ENCODE data around the gene SLC47A2. TPM values are rescaled to one million over a fixed set of nuclear protein-coding genes. Genes with fewer than 3 reads are reported as not detected.

Gene SLC47A2
- total RNA-seq, 3 donors from 2014 or later, result 0.28 to 0.65 (median 0.38) TPM

GRCh38 chr17:19644493-19645210 lies 71.7 kb downstream of the SLC47A2 start:
- DNase-seq (no peak), ATAC-seq (no peak)
- Histone ChIP-seq H3K4me3 (no peak overlapping the region), H3K4me1 (ENCODE audit: low read depth) (peaks cover 13% of the 10 kb centered on the region), H3K9me3 (no peaks in the 10 kb centered on the region), H3K36me3 (ENCODE audit: low read depth) (no peaks in the 10 kb centered on the region)
- intact Hi-C loops (cut with DNase I, micrococcal nuclease), result loop anchor here in 1 of 2 donors (5.0 kb wide), 1 partner anchor 132 kb away; no protein-coding TSS in a partner anchor
- TF ChIP-seq, protein P1, sequence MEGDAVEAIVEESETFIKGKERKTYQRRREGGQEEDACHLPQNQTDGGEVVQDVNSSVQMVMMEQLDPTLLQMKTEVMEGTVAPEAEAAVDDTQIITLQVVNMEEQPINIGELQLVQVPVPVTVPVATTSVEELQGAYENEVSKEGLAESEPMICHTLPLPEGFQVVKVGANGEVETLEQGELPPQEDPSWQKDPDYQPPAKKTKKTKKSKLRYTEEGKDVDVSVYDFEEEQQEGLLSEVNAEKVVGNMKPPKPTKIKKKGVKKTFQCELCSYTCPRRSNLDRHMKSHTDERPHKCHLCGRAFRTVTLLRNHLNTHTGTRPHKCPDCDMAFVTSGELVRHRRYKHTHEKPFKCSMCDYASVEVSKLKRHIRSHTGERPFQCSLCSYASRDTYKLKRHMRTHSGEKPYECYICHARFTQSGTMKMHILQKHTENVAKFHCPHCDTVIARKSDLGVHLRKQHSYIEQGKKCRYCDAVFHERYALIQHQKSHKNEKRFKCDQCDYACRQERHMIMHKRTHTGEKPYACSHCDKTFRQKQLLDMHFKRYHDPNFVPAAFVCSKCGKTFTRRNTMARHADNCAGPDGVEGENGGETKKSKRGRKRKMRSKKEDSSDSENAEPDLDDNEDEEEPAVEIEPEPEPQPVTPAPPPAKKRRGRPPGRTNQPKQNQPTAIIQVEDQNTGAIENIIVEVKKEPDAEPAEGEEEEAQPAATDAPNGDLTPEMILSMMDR (IDR thresholded peaks at IDR 0.05), result no peak

GRCh38 chr17:19642373-19642893 lies 74.0 kb downstream of the SLC47A2 start:
- DNase-seq, result no peak
- no peaks in the 10 kb centered on the region for H3K9me3 ChIP-seq
- TF ChIP-seq, protein P1 (IDR thresholded peaks at IDR 0.05), result no peak
- ATAC-seq, result no peak
- intact Hi-C loops (cut with DNase I, micrococcal nuclease), result no loop called here
- peaks cover 6% of the 10 kb centered on the region for H3K4me1 ChIP-seq (ENCODE audit: low read depth)
- no peaks in the 10 kb centered on the region for H3K36me3 ChIP-seq (ENCODE audit: low read depth)
- no peak overlapping the region for H3K4me3 ChIP-seq

DNA sequence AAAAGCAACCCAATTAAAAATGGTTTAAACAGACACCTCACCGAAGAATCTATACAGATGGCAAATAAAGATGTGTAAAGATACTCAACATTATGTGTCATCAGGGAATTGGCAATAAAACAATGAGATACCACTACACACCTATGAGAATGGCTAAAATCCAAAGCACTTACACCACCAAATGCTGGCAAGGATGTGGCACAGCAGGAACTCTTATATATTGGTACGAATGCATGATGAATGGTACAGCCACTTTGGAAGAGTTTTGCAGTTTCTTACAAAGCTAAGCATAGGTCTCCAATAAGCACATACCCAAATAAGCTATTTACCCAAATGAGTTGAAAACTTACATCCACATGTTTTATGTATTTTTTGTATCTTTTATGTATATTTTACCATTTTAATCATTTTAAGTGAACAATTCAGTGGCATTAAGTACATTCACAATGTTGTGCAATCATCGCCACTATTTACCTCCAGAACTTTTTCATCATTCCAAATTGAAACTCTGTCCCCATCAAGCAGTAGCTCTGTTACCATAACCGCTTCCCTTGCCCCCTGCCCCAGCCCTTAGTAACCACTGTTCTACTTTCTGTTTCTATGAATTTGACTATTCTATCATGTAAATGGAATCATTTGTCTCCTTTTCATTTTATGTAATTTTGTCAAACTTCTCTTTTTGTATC lies 74.6 kb downstream of the SLC47A2 start:
- ATAC-seq, result no peak
- DNase-seq, result no peak
- Histone ChIP-seq H3K36me3 (ENCODE audit: low read depth) (no peaks in the 10 kb centered on the region), H3K9me3 (no peaks in the 10 kb centered on the region), H3K4me3 (no peak overlapping the region), H3K4me1 (ENCODE audit: low read depth) (peaks cover under 1% of the 10 kb centered on the region)
- TF ChIP-seq, protein P1 (IDR thresholded peaks at IDR 0.05), result no peak
- intact Hi-C loops (cut with DNase I, micrococcal nuclease), result no loop called here

- DNase-seq (no peak), ATAC-seq (no peak)
- TF ChIP-seq, protein P1 (IDR thresholded peaks at IDR 0.05), result no peak
- intact Hi-C loops (cut with DNase I, micrococcal nuclease), result no loop called here
- Histone ChIP-seq H3K36me3 (ENCODE audit: low read depth) (no peaks in the 10 kb centered on the region), H3K4me1 (ENCODE audit: low read depth) (no peaks in the 10 kb centered on the region), H3K9me3 (no peaks in the 10 kb centered on the region), H3K4me3 (no peak overlapping the region)
These were observed 84.5 kb downstream of the SLC47A2 start for GRCh38 chr17:19631905-19632304.

DNA sequence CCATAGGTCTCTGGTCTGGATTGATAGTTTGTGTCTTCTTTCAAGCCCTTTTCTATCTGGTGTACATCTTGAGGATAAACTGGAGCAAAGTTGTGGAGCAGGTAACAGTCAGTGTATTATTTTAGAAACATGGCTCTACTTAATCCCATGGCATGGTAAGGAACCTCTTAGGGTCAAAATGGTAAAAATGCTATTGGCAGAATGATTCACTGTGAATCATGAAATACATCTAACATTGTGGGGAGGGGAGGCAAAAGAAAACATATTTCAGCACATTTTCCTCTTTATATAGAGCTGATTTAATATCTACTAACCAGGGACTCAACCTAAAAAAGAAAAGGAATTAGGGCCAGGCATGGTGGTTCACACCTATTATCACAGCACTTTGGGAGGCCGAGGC lies 85.7 kb downstream of the SLC47A2 start:
- Histone ChIP-seq H3K4me1 (ENCODE audit: low read depth) (no peaks in the 10 kb centered on the region), H3K36me3 (ENCODE audit: low read depth) (no peaks in the 10 kb centered on the region), H3K4me3 (no peak overlapping the region), H3K9me3 (no peaks in the 10 kb centered on the region)
- TF ChIP-seq, protein P1 (IDR thresholded peaks at IDR 0.05), result no peak
- ATAC-seq, result no peak
- intact Hi-C loops (cut with DNase I, micrococcal nuclease), result no loop called here
- DNase-seq, result no peak

Measured in mucosa of descending colon (tissue), 3 donors.